Left forelimb (tissue), 1 donor: ENCODE measurements around the gene COMP.

Experiments
- DNase-seq: peaks from one replicate; pipeline ENCODE4 v3.0.0-alpha.2; 2018; ENCODE audit warnings: low spot score

The COMP gene

GRCh38 chr19:18768997-18769891, 21.9 kb downstream of the COMP start:
- DNase-seq, result no peak

GRCh38 chr19:18768046-18768771, 22.9 kb downstream of the COMP start:
- DNase-seq, result no peak

GRCh38 chr19:18765224-18765623, 25.9 kb downstream of the COMP start:
- no peak for DNase-seq

GRCh38 chr19:18764591-18765051, 26.5 kb downstream of the COMP start:
- DNase-seq, result no peak

- DNase-seq, result no peak
Observed at GRCh38 chr19:18763674-18764590, 27.2 kb downstream of the COMP start.

GRCh38 chr19:18762125-18763023, 28.7 kb downstream of the COMP start:
- DNase-seq, result peak; percentile 83

- no peak for DNase-seq
Observed at GRCh38 chr19:18761531-18762110, 29.5 kb downstream of the COMP start.

- no peak for DNase-seq
Observed at GRCh38 chr19:18760440-18761383, 30.4 kb downstream of the COMP start.

GRCh38 chr19:18759995-18760426, 31.1 kb downstream of the COMP start:
- no peak for DNase-seq

GRCh38 chr19:18759304-18759994, 31.7 kb downstream of the COMP start:
- no peak for DNase-seq

- DNase-seq, result no peak
Observed at GRCh38 chr19:18756896-18757295, 34.2 kb downstream of the COMP start.

GRCh38 chr19:18754501-18754900, 36.6 kb downstream of the COMP start:
- no peak for DNase-seq

GRCh38 chr19:18751571-18751970, 39.5 kb downstream of the COMP start:
- DNase-seq, result no peak

- no peak for DNase-seq
Observed at GRCh38 chr19:18750295-18750970, 40.7 kb downstream of the COMP start.

GRCh38 chr19:18749362-18750231, 41.5 kb downstream of the COMP start:
- no peak for DNase-seq

GRCh38 chr19:18746401-18747325, 44.4 kb downstream of the COMP start:
- DNase-seq, result no peak
